Keratinocyte (primary cell): ENCODE data around the gene MIER2. TPM values are rescaled to one million over a fixed set of nuclear protein-coding genes. Genes with fewer than 3 reads are reported as not detected.
A peak's percentile ranks its signal among the peaks of the same experiment; 100 is the strongest.

Experiments used
- DNase-seq: peaks from one replicate; pipeline ENCODE4 v3.0.0-alpha.2; 2011; ENCODE audit warnings: low read depth, missing footprints, low spot score
- FAIRE-seq: peaks from 2 replicates; lab custom pipeline; 2011; peaks lifted over from hg19 to GRCh38; lab: Jason Lieb, UNC
- H2AFZ ChIP-seq: 2 replicates; pipeline ENCODE4 v1.6.0; 2012; ENCODE audit warnings: low read length, control low read depth, inconsistent platforms; ENCODE audit not compliant: control insufficient read depth
- H3K27ac ChIP-seq: 2 replicates; pipeline ENCODE4 v1.5.1; 2011; ENCODE audit warnings: low read length; ENCODE audit not compliant: control insufficient read depth, insufficient read depth
- H3K27me3 ChIP-seq: 3 replicates; pipeline ENCODE4 v1.6.0; 2011; ENCODE audit warnings: low read length; ENCODE audit not compliant: control insufficient read depth, insufficient read depth; ENCODE audit errors: extremely low read depth
- H3K36me3 ChIP-seq, 2 experiments: 2 replicates in 1 of 2; 3 replicates in 1 of 2; pipeline ENCODE4 v1.5.1; 2011; ENCODE audit warnings: low read length in 2 of 2, mild to moderate bottlenecking in 1 of 2; ENCODE audit not compliant: control insufficient read depth in 2 of 2, insufficient read depth in 2 of 2; ENCODE audit errors: extremely low read depth in 1 of 2
- H3K4me1 ChIP-seq: 3 replicates; pipeline ENCODE4 v1.5.1; 2011; ENCODE audit warnings: low read length; ENCODE audit not compliant: control insufficient read depth, insufficient read depth; ENCODE audit errors: extremely low read depth
- H3K4me2 ChIP-seq: 3 replicates; pipeline ENCODE4 v1.6.0; 2011; ENCODE audit warnings: low read depth, low read length; ENCODE audit not compliant: control insufficient read depth, insufficient read depth; ENCODE audit errors: extremely low read depth
- H3K4me3 ChIP-seq, 3 experiments: fragments of 200-600 bp in 1 of 3; sonication (generic) in 1 of 3; 2 replicates in 2 of 3; 3 replicates in 1 of 3; pipeline ENCODE4 v1.5.1; 2011 to 2016; ENCODE audit warnings: low read length in 3 of 3, mild to moderate bottlenecking in 3 of 3, control low read depth in 2 of 3, inconsistent platforms in 1 of 3, low read depth in 1 of 3, mixed read lengths in 1 of 3, mixed run types in 1 of 3, moderate library complexity in 1 of 3; ENCODE audit not compliant: control insufficient read depth in 2 of 3, insufficient read depth in 2 of 3; ENCODE audit errors: extremely low read depth in 1 of 3
- H3K79me2 ChIP-seq: 2 replicates; pipeline ENCODE4 v1.6.0; 2012; ENCODE audit warnings: low read length; ENCODE audit not compliant: control insufficient read depth, insufficient read depth
- H3K9ac ChIP-seq: 3 replicates; pipeline ENCODE4 v1.6.0; 2011; ENCODE audit warnings: low read length; ENCODE audit not compliant: control insufficient read depth, insufficient read depth; ENCODE audit errors: extremely low read depth
- H3K9me1 ChIP-seq: 3 replicates; pipeline ENCODE4 v1.6.0; 2011; ENCODE audit warnings: low read length; ENCODE audit not compliant: control insufficient read depth, insufficient read depth; ENCODE audit errors: extremely low read depth
- H3K9me3 ChIP-seq: 2 replicates; pipeline ENCODE4 v1.5.1; 2012; ENCODE audit warnings: low read depth, low read length; ENCODE audit not compliant: control insufficient read depth
- H4K20me1 ChIP-seq: 3 replicates; pipeline ENCODE4 v1.6.0; 2011; ENCODE audit warnings: low read length; ENCODE audit not compliant: control insufficient read depth, insufficient read depth; ENCODE audit errors: extremely low read depth
- EZH2 ChIP-seq: IDR thresholded peaks from one replicate; pipeline ENCODE4 v1.6.1; 2012; ENCODE audit warnings: inconsistent platforms, mild to moderate bottlenecking, low read length, moderate library complexity
- dilution Hi-C: fragments of 300-500 bp; cut with MboI; formaldehyde crosslinking; loops from one replicate; pipeline ENCODE4 v1.7.0; 2020; ENCODE audit warnings: low sequenced_read_pairs; ENCODE audit not compliant: extremely low pct_ligation_motif_present
- polyA plus RNA-seq, 5 experiments: library from polyadenylated mRNA; depleted of rRNA in 3 of 5; stranded (reverse) in 3 of 5; stranded (forward) in 1 of 5; unstranded in 1 of 5; fragments of >200 nt; gene quantifications; 1 replicate in 1 of 5; 2 replicates in 3 of 5; 3 replicates in 1 of 5; pipeline versions ENCODE4 v1.2.1 to v1.2.3, GENCODE V29; 2011 to 2012; ENCODE audit warnings: missing spikeins in 2 of 5, low read depth in 1 of 5, low replicate concordance in 1 of 5
- TF ChIP-seq, protein P1 (sequence below), 3 experiments: IDR thresholded peaks in 1 of 3; conservative IDR thresholded peaks in 1 of 3; optimal IDR thresholded peaks in 1 of 3; 2 replicates in 2 of 3; 3 replicates in 1 of 3; pipeline versions ENCODE3 to v1.5.1; 2011; ENCODE audit warnings: low read length in 3 of 3, mild to moderate bottlenecking in 3 of 3, moderate library complexity in 2 of 3, control low read depth in 1 of 3, inconsistent platforms in 1 of 3; ENCODE audit not compliant: insufficient read depth in 2 of 3; ENCODE audit errors: extremely low read depth in 1 of 3

The MIER2 gene
- polyA plus RNA-seq, 1 donor (not counting 4 experiments of a cell fraction or from before 2014, with no cell fraction given), result 16.3 TPM

DNA sequence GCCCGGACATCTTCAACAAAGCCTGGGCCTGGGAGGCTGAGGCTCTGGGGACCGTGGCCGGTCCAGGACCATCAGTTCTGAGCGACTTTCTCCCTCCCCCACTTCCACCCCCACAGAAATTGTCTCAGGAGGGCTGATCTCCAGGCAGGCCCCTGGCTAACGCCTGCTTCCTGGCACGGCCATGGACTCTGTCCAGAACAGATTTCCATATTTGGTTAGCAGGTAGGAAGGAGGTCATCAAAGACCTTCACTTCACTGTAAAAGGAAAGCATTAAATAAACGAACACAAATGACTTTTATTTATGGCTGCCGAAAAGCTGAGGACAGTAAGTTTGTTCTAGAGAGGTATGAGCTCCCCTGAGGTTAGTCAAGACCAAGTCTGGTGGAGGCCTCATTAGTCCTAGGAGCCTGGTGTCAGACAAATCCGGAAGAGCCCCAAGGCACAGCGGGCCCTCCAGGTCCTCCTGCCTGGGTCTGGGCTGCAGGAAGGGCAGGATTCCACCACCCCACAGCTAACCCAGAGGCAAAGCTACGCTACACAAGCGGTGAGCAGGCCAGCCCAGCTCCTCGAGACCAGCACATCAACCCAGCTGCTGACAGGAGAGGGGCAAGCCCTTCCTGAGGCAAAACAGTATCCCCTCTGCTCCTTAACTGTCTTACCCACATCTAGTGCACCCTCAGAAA, 48.8 kb downstream of the MIER2 start:
- H3K27me3 ChIP-seq, result peaks cover 35% of the 10 kb centered on the region
- DNase-seq, result no peak
- no peaks in the 10 kb centered on the region for H3K9me1 ChIP-seq
- no peaks in the 10 kb centered on the region for H4K20me1 ChIP-seq
- H2AFZ ChIP-seq, result no peak overlapping the region
- H3K27ac ChIP-seq, result no peak overlapping the region
- H3K9me3 ChIP-seq, result no peaks in the 10 kb centered on the region
- dilution Hi-C loops, result no loop called here
- no peak overlapping the region for H3K4me2 ChIP-seq
- H3K4me3 ChIP-seq, result no peak overlapping the region
- no peaks in the 10 kb centered on the region for H3K36me3 ChIP-seq
- no peak for FAIRE-seq
- H3K9ac ChIP-seq, result no peak overlapping the region
- peaks cover 5% of the 10 kb centered on the region for H3K4me1 ChIP-seq
- H3K79me2 ChIP-seq, result no peaks in the 10 kb centered on the region
- TF ChIP-seq EZH2, result no peak
- TF ChIP-seq, protein P1, sequence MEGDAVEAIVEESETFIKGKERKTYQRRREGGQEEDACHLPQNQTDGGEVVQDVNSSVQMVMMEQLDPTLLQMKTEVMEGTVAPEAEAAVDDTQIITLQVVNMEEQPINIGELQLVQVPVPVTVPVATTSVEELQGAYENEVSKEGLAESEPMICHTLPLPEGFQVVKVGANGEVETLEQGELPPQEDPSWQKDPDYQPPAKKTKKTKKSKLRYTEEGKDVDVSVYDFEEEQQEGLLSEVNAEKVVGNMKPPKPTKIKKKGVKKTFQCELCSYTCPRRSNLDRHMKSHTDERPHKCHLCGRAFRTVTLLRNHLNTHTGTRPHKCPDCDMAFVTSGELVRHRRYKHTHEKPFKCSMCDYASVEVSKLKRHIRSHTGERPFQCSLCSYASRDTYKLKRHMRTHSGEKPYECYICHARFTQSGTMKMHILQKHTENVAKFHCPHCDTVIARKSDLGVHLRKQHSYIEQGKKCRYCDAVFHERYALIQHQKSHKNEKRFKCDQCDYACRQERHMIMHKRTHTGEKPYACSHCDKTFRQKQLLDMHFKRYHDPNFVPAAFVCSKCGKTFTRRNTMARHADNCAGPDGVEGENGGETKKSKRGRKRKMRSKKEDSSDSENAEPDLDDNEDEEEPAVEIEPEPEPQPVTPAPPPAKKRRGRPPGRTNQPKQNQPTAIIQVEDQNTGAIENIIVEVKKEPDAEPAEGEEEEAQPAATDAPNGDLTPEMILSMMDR (optimal IDR thresholded peaks at IDR 0.05 in 1 of 3, IDR thresholded peaks at IDR 0.05 in 1 of 3, conservative IDR thresholded peaks at IDR 0.05 in 1 of 3; ENCODE audit: extremely low read depth in 1 of 3, insufficient read depth in 2 of 3, low read length in 3 of 3), result no peak

DNA sequence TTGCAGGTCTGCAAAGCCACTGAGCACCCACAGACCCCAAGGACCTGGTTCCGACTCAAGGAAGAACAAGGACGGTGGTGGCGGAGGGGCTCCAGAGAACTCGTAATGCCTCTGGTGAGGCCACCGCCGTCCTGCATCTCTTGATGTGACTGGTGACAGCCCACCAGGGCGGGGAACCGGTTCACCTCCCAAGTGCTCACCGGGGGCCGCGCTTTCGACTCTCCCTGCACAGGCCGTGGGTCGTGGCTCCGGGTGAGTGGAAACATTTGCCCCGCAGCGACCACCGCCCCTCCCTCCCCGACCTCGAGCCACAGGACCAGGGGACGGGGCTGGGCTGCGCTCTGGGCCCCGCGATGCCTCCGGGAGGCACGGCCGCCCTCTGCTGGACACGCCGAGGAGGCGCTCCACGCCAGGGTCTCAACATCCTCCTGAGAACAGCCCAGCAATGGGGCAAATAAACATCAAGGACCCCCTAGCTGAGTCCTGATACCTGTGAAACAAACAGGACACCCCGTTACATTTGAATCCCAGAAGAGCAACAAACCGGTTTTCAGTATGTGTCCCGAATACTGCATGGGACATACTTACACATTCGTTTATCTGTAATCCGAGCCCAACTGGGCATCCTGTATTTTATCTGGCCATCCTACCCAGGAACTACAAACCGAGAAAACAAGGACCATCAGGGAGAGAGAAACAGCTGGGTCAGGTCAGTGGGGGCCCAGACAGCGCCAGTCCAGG, 49.5 kb downstream of the MIER2 start:
- Histone ChIP-seq H3K9ac (no peak overlapping the region), H3K4me3 (no peak overlapping the region), H3K4me2 (peak overlapping the region; percentile 22), H3K27me3 (peaks cover 35% of the 10 kb centered on the region), H3K79me2 (no peaks in the 10 kb centered on the region), H4K20me1 (no peaks in the 10 kb centered on the region), H3K36me3 (no peaks in the 10 kb centered on the region), H3K9me1 (no peaks in the 10 kb centered on the region), H3K4me1 (peaks cover 12% of the 10 kb centered on the region), H3K9me3 (no peaks in the 10 kb centered on the region), H2AFZ (no peak overlapping the region), H3K27ac (no peak overlapping the region)
- DNase-seq (no peak), FAIRE-seq (no peak)
- dilution Hi-C loops, result no loop called here
- TF ChIP-seq EZH2, result no peak
- TF ChIP-seq, protein P1 (optimal IDR thresholded peaks at IDR 0.05 in 1 of 3, IDR thresholded peaks at IDR 0.05 in 1 of 3, conservative IDR thresholded peaks at IDR 0.05 in 1 of 3; ENCODE audit: extremely low read depth in 1 of 3, insufficient read depth in 2 of 3, low read length in 3 of 3), result peak; percentile 56 to 91 (median 88)
